COLO668 (cell line): Measurements from ENCODE around the gene COL5A1.

ENCODE experiments used
- DNase-seq: peaks from one replicate; lab custom pipeline; 2025; ENCODE audit not compliant: unreplicated experiment; lab: John Stamatoyannopoulos, UW

The COL5A1 gene

DNA sequence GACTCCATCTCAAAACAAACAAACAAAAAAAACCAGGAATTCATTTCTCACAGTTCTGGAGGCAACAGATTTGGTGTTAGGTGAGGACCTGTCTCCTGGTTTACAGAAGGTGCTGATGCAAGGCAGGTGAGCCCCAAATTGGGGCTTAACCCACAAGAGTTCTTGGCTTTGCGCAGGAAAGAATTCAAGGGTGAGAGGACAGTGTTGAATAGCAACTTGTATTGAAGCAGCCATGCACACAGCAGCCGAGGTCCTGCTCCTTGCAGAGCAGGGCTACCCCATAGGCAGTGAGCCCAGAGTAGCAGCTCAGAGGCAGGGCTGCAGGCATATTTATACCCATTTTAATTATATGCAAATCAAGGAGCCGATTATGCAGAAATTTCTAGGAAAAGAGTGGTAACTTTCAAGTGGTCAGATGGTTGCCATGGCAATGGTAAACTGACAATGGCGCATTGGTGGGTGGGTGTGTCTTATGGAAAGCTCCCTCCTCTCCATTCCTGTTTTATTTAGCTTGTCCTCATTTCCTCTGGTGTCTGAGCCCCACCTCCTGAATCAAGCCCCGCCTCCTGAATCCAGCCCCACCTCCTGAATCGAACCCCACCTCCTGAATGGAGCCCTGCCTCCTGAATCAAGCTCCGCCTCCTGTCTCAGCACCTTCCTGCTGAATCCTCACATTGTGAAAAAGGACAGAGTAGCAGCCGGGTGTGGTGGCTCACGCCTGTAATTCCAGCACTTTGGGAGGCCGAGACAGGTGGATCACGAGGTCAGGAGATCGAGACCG lies 34.5 kb upstream of the COL5A1 start:
- DNase-seq: no peak

- DNase-seq: no peak
These were observed 33.6 kb upstream of the COL5A1 start for GRCh38 chr9:134607971-134608370.

DNA sequence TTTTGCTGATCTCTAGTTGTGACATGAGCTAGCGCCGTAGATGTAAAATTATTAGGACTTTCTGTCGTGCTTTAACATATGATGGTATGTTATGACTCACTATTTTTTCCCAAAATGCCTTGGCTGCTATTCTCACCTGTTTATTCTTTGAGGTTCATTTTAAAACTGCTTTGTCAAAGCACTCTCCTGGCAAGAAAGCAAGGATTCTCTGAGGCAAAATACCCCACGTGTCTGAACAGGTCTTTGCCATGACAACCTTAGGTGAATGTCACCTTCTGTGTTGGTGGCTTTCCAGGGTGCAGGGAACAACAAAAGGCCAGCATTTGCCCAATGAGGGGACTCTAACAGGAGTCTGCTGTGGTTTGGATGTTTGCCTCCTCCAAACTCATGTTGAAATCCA lies 30.6 kb upstream of the COL5A1 start:
- DNase-seq: no peak

GRCh38 chr9:134612309-134612708 lies 29.3 kb upstream of the COL5A1 start:
- no peak for DNase-seq

DNA sequence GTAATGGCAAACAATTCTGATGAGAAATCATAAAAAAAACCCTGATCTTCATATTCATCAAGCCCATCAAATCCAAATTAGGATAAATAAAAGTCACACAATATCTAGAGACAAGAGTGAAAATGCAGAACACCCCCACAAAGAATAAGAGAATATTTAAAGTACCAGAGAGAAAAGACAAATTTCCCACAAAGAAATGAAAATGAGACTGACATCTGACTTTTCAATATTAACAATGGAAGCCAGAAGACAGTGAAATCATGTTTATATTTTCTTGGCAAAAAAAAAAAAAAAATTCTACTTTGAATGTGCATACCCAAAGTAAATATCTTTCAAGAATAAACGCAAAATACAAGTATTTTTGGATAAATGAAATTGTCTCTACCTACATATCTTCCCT lies 28.9 kb upstream of the COL5A1 start:
- no peak for DNase-seq

DNA sequence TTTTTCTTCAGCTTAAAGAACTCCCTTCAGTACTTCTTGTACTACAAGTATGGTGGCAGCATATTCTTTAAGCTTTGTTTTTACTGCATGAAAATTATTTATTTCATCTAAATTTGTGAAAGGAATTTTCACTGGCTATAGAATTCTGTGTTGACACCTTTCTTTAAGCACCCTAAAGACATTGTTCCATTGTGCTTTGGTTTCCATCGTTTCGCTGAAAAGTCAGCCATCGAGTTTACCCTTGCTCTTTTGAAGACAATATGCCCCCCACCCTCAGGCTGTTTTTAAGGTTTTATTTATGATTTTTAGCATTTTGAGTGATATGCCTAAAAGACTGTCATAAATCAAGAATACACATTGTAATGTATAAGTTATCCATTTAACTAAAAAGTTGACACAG lies 27.3 kb upstream of the COL5A1 start:
- no peak for DNase-seq

GRCh38 chr9:134616341-134616740 lies 25.3 kb upstream of the COL5A1 start:
- no peak for DNase-seq

DNA sequence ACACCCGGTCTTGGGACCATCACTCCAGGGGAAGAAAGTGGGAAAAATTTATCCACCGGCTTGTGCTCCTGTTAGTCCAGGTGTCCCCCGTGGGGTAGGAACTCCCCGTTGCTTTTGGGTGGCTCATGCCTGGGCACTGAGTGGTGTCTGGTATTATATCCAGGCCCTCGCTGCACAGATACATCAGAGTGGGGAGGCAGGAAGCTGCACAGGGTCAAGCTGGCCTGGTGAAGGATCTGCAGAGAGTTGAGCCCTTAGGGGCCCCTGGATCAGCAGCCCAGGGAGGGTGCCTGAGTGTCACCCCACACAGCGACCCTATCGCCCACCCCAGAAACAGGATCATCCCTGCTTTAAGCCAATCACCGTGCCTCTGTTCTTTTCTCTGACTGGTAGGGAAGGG lies 24.4 kb upstream of the COL5A1 start:
- no peak for DNase-seq

DNA sequence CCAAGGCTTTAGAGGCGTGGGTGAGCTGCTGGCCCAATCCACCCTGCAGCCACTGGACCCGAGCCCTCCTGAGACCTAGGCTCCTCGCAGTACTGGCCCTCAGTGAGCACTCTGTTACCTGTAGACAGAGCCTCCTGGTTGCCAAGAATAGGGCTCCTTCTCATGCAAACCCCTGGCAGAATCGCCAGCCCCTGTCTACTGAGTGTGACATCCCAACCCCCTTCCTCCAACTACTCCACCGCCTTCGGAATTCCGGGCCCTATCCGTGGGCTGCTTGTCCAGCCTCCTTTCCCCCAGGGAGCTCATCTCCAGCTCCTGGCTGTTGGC lies 23.8 kb upstream of the COL5A1 start:
- DNase-seq: no peak

DNA sequence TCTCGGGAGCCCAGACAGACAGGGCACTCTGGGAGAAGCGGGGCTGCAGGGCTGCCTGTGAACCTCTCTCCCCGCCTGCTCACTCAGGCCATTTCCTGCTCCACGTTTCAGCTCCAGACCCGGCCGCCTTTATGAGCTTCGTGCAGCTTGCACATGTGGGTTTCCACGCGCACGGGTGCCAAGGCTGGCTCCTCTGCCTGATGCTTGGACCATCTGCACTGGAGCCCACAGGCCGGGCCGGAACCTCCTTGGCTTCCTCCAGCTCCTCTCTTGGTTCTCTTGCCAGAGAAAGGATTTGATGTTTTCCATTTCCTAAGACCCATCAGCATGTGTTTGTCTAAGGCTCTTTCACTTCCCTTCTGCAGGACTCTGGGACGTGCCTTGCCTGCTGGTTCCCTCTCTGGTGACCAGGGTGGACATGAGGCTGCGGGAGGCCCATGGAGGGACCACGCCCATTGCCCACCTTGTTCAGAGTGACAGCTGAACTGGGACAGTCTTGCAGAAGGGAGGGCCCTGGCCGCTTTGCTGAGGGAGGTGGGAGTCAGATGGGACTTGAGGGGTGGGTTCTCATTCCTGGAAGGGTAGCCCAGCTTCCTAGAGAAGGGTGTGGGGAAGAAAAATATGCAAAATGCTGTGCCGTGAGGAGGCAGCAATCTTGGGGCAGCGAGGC lies 23.3 kb upstream of the COL5A1 start:
- DNase-seq: no peak

- no peak for DNase-seq
These were observed 22.7 kb upstream of the COL5A1 start for GRCh38 chr9:134618833-134619447.

DNA sequence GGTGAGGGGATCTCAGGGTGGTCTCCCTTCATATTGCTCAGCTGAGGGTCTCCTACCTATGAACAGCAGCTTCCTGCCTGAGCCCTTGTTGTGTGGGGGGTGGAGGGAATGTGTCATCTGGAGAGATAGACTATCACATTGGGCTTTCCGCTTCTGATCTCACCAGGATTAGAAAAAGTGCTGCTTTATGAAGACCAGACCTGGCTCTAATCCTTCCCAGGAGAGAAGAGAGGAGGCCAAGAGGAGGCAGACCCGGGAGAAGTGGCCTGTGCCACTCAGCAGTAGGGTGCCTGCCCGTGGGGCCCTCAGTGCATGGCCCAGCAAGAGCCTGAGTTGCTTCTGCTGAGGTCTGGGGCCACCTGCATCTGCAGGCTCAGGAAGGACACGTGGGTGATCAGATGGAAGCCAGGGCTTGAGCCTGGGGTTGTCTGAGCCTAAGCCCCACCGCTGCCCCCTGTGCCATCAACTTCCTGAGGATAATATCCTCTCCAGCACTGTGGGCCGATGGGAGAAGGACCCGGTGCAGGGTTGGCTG lies 22.1 kb upstream of the COL5A1 start:
- DNase-seq: no peak

DNA sequence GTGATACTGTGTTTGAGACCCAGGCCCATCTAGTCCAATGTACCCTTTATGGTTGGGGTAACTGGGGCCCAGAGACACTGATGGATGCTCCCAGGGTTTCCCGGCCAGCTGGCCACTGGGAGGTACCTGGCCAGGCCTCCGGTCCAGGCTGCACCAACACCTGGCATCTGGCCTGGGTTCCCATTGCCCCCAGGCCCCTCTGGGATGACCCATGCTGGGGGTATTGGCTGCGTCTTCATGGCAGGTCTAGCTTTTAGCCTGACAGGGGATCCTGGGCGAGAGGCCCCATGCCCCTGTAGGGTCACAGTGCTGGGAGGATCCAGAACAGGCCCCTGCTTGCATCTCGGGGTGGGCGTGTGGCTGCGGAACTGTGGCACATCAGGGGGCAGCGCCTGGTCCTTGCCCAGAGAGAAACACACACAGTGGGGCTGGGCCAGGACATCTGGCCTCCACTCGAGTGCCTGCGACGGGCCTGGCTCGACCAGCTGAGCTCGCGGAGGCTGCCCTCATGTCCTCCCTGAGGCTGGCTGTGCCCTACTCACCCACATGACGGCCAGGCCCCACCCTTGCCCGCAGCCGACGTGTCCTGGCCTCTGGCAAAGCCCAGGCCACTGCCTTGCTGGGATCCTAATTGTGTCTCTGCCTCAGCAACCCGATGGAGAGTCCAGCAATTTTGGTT lies 21.5 kb upstream of the COL5A1 start:
- no peak for DNase-seq

DNA sequence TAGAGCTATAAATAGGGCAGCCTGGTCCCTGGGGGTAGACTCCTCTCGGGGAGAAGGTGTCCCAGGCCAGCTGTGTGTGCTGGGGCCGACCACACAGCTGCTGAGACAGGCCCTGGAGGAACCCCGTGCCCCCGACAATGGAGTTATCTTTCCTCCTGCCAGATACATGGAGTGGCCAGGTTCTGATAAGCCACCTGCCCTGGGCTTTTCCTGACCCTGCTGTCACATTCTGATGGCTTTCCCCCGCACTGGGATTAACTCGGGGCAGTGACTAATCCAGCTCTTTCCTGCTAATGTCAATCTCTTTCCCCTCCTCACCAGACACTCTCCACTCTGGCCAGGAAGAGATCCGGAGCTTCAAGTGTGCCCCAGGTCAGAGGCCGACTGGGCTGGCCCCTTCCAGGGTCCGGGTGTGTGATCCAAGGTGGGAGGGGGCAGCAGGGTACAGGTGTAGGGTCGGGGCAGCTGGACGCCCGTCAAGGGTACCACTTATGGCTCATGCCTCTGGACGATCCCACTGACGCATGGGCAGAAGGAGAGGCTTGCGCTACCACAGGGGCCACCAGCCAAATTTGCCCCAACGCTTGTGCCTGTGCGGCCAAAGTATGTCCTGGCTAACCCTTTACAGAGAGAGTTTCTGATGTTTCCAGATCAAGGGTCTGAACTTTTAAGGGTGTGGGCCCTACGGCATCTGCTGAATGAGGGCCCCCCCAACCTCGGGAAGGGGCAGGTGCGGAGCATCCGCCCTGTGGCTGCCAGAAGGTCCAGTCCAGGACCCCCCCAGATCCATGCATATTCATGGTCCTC lies 20.6 kb upstream of the COL5A1 start:
- DNase-seq: no peak

GRCh38 chr9:134621558-134622110 lies 20.0 kb upstream of the COL5A1 start:
- DNase-seq: no peak

- DNase-seq: no peak
These were observed 18.7 kb upstream of the COL5A1 start for GRCh38 chr9:134622896-134623257.

DNA sequence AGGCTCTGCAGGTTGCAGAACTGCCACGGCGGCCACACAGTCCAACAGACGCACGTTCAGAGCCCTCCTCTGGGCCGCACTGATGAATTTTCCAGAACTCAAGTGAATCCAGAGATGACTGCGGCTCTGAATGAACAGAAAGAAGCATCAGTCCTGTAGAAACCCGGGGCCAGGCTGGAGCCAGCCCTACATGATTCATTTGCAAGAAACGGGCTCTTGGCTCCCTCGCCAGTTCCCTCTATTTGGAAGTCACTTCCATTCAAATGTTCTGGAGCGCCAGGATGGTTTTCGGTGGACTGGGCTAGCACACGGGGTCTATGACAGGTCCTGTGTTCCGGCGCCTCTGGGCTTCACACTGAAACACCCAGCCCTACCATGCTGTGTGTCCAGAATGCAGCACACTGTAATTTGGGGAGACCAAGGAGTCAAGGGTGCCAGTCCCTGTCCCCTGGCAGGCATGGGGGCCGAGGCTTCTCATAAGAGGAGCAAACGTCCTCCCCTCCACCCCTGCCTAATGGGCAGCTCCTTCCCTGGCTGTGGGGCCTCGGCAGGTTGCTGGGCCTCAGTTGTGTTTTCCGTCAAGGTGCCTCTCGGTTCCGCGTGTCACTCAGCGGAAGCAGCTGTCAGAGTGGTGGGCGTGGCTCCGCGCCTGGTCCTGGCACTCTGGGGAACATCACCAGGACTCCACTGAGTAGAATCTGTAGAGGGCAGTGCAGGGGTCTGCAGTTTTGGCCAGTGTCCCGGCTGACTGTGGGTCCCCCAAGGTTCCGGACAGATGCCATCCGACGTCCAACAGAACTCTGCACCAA lies 18.1 kb upstream of the COL5A1 start:
- no peak for DNase-seq

GRCh38 chr9:134624137-134624591 lies 17.4 kb upstream of the COL5A1 start:
- DNase-seq: no peak

- no peak for DNase-seq
These were observed 16.9 kb upstream of the COL5A1 start for GRCh38 chr9:134624621-134625181.
